Inferior parietal cortex (tissue), 1 donor: ENCODE data around the gene AIF1.
A peak's percentile ranks its signal among the peaks of the same experiment; 100 is the strongest.

ENCODE experiments used
- DNase-seq: peaks from one replicate; pipeline ENCODE4 v3.0.0-alpha.2; 2016; ENCODE audit errors: extremely low spot score

The AIF1 gene

DNA sequence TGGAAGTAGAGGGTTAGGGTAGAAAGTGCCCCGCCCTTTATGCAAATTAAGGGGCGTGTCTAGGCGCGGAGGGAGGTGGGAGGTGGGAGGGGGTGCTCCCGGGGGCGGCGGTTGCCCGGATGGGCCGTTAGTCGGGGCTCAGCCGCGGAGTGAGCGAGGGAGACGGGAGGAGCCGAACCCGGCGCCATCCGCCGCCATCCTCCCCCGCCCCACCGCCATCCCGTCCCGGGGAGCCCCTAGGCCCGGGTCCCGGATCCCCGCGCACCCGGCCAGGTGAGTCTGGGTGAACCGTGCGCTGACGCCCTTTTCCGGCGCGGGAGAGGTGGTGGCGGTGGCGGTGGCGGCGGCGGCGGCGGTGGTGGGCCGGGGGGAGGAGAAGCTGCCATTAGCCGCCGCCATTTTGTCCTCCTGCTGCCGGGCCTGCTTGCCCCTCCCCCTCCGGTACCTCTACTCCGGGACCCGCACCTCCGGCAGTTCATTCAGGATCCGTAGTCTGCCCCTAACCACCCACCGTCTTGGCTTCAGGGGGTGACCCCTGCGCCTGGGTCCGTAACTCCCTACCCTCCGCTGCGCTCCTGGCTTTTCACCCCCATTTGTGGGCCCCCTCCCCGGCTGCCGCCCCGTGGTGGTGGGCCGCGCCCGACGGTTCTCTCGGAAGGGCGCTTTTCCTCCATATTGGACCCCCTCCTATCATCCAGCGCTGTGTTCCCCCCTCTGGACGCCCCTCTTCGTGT is 5.7 kb downstream of the AIF1 start, which contains the start of gene PRRC2A:
Gene PRRC2A (plus strand): TSS at position 130 of the 734 bp plus-strand sequence. CDS start 2,075 bp downstream, outside the sequence.
- DNase-seq: peak; percentile 50

DNA sequence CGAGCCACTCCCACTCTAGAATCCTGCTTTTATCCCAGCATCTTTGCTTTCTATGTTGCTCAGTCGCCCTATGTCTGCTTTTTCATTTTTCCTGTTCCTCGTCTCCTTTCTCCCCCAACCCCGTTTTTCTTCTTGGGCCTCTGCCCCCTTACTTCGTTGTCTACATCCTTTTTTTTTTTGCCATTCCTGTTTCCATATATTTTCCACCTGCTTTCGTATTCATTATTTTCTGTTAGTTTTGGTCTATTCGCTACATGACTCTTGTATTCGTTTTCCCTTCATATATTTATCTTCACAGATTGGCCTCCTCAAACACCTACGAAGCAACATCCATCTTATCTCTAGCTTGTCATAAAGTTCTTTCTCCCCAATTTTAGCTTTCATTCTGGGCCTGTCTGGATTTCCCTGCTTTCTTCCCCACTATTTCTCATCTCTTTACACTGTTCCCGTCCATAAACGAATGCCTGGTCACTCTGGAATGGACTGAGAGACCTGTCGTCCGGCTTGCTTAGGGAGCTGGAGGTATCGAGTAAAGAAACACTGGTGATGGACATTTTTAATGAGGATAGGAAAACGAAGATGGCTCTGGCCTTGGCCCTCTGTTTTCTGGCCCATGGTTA is 6.4 kb downstream of the AIF1 start:
- peak; percentile 12 for DNase-seq

DNA sequence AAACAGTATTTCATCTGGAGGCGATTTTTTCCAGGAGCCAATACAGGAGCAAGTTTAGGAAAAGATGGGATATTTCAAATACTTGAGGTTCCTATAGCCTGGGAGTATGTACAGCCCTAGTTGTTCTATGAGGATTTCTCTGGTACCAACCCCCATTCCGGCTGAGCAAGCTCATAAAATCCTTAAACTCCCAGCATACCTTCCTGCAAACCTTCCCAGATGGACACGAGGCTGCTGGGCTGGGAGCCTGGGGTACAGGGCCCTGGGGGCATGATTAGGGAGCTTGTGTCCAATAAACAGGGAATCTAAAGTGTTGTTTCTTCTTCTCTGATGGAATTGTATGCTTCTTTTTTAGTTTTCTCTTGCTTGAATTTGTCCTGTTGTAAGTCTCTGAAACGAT is 7.0 kb downstream of the AIF1 start:
- no peak for DNase-seq

DNA sequence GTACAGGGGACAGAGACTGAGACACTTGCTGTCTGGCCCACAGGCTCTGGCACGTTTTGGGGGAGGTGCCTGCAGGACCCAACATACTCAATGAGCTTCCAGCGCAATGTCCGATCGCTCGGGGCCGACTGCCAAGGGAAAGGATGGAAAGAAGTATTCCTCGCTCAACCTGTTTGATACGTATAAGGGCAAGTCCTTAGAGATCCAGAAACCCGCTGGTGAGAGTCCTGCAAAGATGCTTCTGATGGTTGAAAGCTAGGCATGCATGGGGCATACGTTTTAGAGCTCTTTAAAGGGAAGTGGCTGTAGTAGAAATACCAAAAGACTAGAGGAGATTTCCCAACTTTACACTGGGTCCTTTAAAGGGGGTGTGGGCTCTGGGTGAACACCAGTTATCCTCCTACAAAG is 7.7 kb downstream of the AIF1 start:
- DNase-seq: no peak

DNA sequence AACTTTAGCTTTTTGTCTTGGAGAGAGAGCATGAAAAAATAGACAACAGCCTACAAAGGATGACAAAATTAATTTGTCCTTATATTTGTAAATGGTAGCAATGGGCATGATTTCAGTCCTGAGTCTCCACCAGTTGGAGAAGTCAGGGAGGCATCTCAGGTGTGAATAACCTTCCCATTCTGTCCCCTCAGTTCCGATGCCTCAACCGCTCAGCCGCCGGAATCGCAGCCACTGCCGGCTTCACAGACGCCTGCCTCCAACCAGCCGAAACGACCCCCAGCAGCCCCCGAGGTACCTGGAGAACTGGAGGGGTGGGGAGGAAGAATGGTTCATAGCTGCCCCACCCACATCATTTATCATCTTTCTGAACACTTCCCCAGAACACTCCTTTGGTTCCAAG is 9.0 kb downstream of the AIF1 start:
- no peak for DNase-seq

DNA sequence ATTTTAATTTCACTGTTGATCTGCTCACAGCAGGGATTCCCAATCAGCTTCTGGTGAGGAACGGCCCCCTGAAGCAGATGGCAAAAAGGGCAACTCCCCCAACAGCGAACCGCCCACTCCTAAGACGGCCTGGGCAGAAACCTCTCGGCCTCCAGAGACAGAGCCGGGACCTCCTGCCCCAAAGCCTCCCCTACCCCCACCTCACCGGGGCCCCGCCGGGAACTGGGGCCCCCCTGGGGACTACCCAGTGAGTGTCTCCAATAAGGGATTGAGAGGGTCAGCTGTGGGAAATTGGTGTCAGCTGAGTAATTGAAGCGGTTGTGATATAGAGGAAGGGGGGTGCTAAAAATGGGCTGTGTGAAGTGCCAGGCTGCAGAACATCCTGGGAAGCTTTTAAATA is 11.9 kb downstream of the AIF1 start:
- no peak for DNase-seq

DNA sequence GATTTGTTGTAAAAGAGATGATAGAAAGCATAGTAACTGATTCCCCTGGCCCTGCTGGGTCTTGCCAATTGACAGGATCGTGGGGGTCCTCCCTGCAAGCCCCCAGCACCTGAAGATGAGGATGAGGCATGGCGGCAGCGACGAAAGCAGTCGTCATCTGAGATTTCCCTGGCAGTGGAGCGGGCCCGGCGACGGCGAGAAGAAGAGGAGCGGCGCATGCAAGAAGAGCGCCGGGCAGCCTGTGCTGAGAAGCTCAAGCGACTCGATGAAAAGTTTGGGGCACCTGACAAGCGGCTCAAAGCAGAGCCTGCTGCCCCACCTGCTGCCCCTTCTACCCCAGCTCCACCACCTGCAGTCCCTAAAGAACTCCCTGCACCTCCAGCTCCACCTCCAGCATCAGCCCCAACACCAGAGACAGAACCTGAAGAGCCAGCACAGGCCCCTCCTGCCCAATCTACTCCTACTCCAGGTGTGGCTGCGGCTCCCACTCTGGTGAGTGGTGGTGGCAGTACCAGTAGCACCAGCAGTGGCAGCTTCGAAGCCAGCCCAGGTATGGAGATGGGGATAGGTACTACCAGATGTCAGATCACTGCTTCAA is 12.8 kb downstream of the AIF1 start:
- no peak for DNase-seq

DNA sequence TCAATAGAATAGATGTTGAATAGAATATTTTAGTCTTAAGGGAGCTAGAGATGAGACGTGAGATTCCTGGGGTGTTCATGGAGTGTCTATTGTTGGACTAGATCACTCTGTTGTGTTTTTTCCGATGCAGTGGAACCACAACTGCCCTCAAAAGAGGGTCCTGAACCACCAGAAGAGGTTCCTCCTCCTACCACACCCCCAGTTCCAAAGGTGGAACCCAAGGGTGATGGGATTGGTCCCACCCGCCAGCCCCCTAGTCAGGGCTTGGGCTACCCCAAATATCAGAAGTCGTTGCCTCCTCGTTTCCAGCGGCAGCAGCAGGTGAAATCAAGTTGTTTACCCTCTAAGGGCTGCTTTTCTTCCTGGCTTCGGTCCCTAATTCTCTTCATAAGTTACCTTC is 14.0 kb downstream of the AIF1 start:
- no peak for DNase-seq

DNA sequence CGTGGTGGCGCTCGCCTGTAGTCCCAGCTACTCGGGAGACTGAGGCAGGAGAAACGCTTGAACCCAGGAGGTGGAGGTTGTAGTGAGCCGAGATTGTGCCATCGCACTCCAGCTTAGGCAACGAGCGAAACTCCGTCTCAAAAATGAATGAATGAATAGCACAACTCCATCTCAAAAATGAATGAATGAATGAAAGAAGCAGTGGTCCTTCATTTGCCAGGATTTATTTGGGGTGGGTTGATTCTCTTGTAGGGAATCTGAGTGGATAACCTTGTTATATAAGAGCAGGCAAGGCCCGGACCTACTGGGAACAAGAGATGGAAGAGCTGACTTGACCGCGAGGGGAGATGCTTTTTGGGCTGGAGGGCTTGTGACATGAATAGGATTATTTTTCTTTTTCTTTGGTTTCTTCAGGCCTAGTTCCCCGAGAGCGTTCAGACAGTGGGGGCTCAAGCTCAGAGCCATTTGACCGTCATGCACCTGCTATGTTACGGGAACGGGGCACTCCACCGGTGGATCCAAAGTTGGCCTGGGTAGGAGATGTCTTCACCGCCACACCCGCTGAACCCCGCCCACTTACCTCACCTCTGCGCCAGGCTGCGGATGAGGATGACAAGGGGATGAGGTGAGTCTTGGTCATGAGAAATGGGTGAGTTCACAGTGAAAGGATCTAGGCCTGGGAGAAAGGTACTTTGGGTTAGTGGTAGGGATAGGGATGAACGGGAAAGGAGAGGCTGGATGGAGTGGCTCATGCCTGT is 15.3 kb downstream of the AIF1 start:
- no peak for DNase-seq

DNA sequence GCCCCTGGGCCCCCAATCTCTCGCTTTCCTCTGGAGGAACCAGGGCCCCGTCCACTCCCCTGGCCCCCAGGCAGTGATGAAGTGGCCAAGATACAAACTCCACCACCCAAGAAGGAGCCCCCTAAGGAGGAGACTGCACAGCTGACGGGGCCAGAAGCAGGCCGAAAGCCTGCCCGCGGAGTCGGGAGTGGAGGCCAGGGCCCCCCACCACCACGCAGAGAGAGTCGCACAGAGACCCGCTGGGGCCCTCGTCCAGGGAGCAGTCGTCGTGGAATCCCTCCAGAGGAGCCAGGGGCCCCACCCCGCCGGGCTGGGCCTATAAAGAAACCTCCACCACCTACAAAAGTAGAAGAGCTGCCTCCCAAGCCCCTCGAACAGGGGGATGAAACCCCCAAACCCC is 16.2 kb downstream of the AIF1 start:
- DNase-seq: no peak

DNA sequence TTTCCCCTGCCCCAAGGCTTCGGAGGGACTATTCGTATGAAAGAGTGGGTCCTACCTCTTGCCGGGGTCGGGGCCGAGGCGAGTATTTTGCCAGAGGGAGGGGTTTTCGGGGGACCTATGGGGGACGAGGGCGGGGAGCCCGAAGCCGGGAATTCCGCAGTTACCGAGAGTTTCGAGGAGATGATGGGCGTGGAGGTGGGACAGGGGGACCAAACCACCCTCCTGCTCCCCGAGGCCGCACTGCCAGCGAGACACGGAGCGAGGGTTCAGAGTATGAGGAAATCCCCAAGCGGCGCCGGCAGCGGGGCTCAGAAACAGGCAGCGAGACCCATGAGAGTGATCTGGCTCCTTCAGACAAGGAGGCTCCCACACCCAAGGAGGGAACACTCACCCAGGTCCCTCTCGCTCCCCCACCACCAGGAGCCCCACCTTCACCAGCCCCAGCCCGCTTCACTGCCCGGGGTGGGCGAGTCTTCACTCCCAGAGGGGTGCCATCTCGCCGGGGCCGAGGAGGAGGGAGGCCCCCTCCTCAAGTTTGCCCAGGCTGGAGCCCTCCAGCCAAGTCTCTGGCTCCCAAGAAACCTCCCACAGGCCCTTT is 16.7 kb downstream of the AIF1 start:
- DNase-seq: no peak

DNA sequence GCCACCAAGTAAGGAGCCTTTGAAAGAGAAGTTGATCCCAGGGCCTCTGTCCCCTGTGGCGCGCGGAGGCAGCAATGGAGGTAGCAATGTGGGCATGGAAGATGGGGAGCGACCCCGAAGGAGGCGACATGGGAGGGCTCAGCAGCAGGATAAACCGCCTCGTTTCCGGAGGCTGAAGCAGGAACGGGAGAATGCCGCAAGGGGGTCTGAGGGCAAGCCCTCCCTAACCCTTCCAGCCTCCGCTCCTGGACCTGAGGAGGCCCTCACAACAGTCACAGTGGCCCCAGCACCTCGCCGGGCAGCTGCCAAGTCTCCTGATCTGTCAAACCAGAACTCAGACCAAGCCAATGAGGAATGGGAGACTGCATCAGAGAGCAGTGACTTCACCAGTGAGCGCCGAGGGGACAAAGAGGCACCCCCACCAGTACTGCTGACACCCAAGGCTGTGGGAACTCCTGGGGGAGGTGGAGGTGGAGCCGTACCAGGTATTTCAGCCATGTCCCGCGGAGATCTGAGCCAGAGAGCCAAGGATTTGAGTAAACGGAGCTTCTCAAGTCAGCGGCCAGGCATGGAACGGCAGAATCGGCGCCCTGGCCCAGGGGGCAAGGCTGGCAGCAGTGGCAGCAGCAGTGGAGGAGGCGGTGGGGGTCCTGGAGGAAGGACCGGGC is 17.4 kb downstream of the AIF1 start:
- DNase-seq: no peak

DNA sequence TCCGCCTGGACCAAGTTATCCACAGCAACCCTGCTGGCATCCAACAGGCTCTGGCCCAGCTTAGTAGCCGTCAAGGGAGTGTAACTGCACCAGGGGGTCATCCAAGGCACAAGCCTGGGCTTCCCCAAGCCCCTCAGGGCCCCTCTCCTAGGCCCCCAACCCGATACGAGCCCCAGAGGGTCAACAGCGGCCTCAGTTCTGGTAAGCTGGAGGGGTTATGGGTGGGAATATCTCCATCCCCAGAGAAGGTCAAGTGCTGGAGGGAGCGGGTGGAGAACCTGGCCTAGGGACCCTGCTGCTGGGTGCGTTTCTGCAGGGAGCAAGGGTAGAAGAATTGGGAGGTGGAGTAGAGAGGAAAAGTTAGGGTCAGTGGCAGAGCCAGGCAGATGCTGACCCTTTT is 18.4 kb downstream of the AIF1 start:
- no peak for DNase-seq

DNA sequence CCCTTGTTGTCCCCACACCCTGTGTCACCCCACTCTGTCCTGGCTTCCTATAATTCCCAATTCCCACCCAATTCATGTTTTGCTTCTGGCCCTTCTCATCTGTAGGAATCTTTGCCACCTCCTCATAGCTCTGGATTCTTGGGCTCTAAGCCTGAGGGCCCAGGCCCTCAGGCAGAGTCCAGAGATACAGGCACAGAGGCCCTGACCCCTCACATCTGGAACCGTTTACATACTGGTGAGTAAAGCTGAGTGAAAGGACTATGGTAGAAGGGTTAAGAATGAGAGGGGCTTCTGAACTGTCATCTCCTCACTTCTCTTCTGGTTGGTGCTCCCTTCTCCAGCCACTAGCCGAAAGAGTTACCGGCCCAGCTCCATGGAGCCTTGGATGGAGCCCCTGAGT is 19.1 kb downstream of the AIF1 start:
- no peak for DNase-seq

DNA sequence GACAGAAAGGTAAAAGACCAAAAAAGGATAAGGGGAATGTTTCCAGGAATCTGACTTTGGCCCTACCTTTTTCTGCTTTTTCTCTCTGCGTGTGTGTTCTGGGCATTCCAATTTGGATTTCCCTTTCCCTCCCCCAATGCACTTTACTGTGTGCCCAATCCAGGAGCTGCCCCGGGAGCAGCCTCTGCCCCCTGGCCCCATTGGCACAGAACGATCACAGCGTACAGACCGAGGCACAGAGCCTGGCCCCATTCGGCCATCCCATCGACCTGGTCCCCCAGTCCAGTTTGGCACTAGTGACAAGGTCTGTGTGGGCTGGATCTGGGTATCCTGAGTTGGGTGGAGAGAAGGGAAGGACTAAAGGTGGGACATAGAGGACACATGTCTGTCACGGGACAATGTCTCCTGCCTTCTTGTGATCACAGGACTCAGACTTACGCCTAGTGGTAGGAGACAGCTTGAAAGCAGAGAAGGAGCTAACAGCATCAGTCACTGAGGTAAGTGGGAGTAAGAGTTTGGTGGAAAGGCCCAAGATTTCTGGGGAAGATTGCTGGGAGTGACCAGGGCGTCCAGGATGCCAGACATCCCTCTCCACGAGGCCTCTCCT is 20.0 kb downstream of the AIF1 start:
- no peak for DNase-seq

DNA sequence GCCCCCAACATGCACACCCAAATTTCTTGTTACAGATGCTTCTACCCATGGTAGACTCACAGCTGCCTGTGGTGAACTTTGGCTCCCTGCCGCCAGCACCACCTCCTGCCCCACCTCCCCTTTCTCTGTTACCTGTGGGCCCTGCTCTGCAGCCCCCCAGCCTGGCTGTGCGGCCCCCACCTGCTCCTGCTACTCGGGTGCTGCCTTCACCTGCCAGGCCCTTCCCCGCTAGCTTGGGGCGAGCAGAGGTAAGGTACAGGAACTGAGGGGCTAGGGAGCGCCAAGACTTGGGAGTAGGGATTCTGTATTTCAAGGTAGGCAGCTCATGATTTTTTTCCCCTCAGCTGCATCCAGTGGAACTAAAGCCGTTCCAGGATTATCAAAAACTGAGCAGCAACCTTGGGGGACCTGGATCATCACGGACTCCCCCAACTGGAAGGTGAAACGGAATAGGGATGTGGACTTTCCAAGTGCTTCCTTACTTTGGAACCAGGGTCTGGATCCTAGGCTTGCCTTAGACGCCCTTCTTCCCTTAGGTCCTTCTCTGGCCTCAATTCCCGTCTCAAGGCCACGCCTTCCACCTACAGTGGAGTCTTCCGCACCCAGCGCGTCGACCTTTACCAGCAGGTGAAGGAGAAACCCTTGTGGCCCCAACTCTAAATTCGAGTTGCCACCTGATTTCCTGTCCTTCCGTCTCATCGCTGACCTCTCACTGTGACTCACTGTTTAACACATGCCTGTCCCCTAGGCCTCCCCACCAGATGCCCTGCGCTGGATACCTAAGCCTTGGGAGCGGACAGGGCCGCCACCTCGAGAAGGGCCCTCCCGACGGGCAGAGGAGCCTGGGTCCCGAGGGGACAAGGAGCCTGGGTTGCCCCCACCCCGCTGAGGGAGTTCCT is 21.9 kb downstream of the AIF1 start:
- no peak for DNase-seq

DNA sequence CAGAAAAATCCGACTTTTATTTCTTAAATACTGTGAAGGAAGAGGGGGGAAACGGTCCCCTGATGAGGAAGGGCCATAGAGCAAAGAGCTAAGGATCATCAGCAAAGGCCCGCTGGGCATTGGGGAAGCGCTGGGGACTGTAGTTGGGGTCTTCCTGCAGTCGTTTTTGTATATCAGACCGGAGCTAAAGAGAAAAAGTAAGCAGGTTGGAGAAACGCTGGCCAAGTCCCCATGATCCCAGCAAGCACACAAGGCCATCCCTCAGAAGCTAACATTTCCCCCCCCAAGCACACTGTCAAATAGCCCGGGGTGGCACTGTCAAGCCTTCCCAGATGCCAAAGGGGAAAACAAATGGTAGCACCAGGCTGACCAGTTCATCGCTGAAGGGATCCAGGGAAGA is 24.0 kb downstream of the AIF1 start:
- DNase-seq: no peak

DNA sequence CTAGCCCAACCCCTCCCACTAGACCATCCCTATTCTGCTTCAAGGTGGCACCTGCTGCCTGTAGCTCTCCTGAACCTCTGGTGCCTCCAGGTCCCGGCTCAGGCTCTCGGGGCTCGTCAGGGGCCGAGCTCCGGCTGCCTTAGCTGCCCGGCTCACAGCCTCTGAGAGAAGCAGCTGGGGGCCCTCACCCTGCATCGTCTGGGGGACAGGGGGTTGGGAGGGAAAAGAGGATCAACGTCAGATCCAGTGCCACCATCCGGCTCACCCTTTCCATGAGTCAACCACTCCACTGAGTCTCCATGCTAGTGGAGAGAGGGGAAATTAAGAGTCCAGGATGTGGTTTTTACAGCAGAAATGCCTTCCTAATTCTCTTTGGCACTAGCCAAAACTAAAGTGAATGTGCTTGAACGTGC is 24.4 kb downstream of the AIF1 start:
- no peak for DNase-seq

DNA sequence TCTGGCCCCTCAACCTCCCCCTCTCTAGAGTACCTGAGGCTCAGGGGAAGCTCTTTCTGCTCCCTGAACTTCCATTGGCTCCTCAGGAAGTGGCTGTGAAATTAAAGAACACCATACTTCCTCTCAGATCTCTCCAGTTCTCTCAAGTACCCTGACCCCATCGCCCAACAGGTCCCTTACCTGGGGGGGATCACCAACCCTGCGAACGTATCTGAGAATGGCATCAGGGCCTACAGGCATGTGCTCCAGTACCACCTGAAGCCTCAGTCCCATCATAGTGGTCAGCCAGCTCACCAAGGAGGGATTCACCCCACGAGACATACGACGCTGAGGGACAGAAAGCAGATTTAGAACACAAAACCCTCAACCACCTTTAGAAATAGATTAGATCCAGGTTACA is 25.6 kb downstream of the AIF1 start:
- no peak for DNase-seq

DNA sequence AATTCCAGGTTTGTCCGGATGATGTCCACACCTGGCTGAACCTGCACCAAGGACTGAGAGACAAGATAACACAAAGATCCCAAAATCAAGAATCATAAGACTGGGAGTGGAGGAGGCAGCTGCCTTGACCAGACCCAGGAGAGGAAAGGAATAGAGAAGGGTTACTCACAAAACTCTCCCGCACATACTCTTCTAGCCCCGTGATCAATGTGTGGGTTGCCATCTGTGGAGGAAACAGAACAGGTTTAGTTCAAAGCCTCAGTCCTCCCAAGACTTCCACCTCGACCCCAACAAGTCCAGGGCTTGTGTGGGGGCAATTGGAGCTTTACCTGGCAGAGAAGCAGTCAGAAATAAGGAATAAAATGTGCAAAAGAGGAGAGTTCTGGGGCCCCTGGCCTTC is 26.3 kb downstream of the AIF1 start:
- DNase-seq: no peak
